Activated B cell treated with CpG ODN at 0.5 μM for 24 hours (primary cell): Measurements from ENCODE around the gene TWF2. TPM values are rescaled to one million over a fixed set of nuclear protein-coding genes. Genes with fewer than 3 reads are reported as not detected.

Experiments used
- ATAC-seq: fragments of 200-7000 bp; cut with Tn5 transposase; one replicate; pipeline ENCODE4 v1.10.0; 2021; ENCODE audit warnings: low read depth, mild to moderate bottlenecking, moderate library complexity
- CTCF ChIA-PET: fragments of 350-600 bp; sonication (Branson Sonifier 250); formaldehyde crosslinking; loops from one replicate; lab custom pipeline; 2021; ENCODE audit warnings: antibody characterized with exemption; lab: Charles Lee
- POLR2A ChIA-PET: fragments of 350-600 bp; sonication (Branson Sonifier 250); formaldehyde crosslinking; loops from one replicate; lab custom pipeline; 2021; ENCODE audit warnings: antibody characterized with exemption; lab: Charles Lee
- DNase-seq: peaks from one replicate; pipeline ENCODE4 v3.0.0; 2022
- H3K27ac Mint-ChIP-seq: one replicate; pipeline ENCODE4 v1.8.0; 2020; ENCODE audit warnings: mixed read lengths
- H3K27me3 Mint-ChIP-seq: one replicate; pipeline ENCODE4 v1.8.0; 2021; ENCODE audit warnings: mixed read lengths
- H3K36me3 Mint-ChIP-seq: one replicate; pipeline ENCODE4 v1.8.0; 2021; ENCODE audit warnings: low read depth, mixed read lengths
- H3K4me1 Mint-ChIP-seq: one replicate; pipeline ENCODE4 v1.8.0; 2021; ENCODE audit warnings: mixed read lengths
- H3K4me3 Mint-ChIP-seq: one replicate; pipeline ENCODE4 v1.8.0; 2020; ENCODE audit warnings: mild to moderate bottlenecking, mixed read lengths
- H3K9me3 Mint-ChIP-seq: one replicate; pipeline ENCODE4 v1.8.0; 2020; ENCODE audit warnings: mixed read lengths
- CTCF ChIP-seq: fragments of 200-600 bp; IDR thresholded peaks from one replicate; pipeline ENCODE4 v1.8.0; 2022; ENCODE audit warnings: antibody characterized with exemption, mild to moderate bottlenecking
- intact Hi-C: fragments of 100-400 bp; cut with micrococcal nuclease; formaldehyde crosslinking; loops from one replicate; pipeline ENCODE4 v1.15.1; 2024
- total RNA-seq: library from RNA; stranded (reverse); gene quantifications from 2 replicates; pipeline ENCODE4 v1.2.3, GENCODE V29; 2022

TWF2 gene
- total RNA-seq, 1 donor from 2014 or later: 74.1 TPM

- DNase-seq (no peak), ATAC-seq (no peak)
- Mint-ChIP-seq H3K27me3 (no peaks in the 10 kb centered on the region), H3K4me3 (no peak overlapping the region), H3K9me3 (no peaks in the 10 kb centered on the region), H3K27ac (peak overlapping the region; percentile 62), H3K36me3 (peaks cover 58% of the 10 kb centered on the region), H3K4me1 (peaks cover 52% of the 10 kb centered on the region)
- ChIA-PET CTCF (interaction anchor here (1.2 to 1.6 kb wide), 2 partner anchors 9 to 15 kb away, joined by 4 read pairs; partner anchors contain the start of gene TLR9), POLR2A (interaction anchor here (0.6 to 1.4 kb wide), 4 partner anchors 9 to 62 kb away, joined by 3 to 6 read pairs (median 4); partner anchors contain the start of genes TWF2 and WDR82)
- intact Hi-C loops: no loop called here
- TF ChIP-seq CTCF: no peak
These were observed 22.2 kb downstream of the TWF2 start for GRCh38 chr3:52216585-52217408.

GRCh38 chr3:52215351-52215750, 23.6 kb downstream of the TWF2 start:
- Mint-ChIP-seq H3K27ac (no peak overlapping the region), H3K9me3 (no peaks in the 10 kb centered on the region), H3K27me3 (no peaks in the 10 kb centered on the region), H3K36me3 (peaks cover 60% of the 10 kb centered on the region), H3K4me3 (no peak overlapping the region), H3K4me1 (peaks cover 40% of the 10 kb centered on the region)
- no peak for ATAC-seq
- no peak for TF ChIP-seq CTCF
- ChIA-PET POLR2A (no interaction called here), CTCF (no interaction called here)
- no peak for DNase-seq
- intact Hi-C loops: no loop called here

GRCh38 chr3:52213901-52214300, 25.1 kb downstream of the TWF2 start:
- CTCF ChIA-PET: no interaction called here
- no peak overlapping the region for H3K4me3 Mint-ChIP-seq
- no peaks in the 10 kb centered on the region for H3K9me3 Mint-ChIP-seq
- no peak for DNase-seq
- TF ChIP-seq CTCF: no peak
- intact Hi-C loops: no loop called here
- H3K27ac Mint-ChIP-seq: no peak overlapping the region
- H3K36me3 Mint-ChIP-seq: peaks cover 74% of the 10 kb centered on the region
- no peak for ATAC-seq
- H3K4me1 Mint-ChIP-seq: peaks cover 27% of the 10 kb centered on the region
- no peaks in the 10 kb centered on the region for H3K27me3 Mint-ChIP-seq
- POLR2A ChIA-PET: no interaction called here

- Mint-ChIP-seq H3K27ac (no peak overlapping the region), H3K4me3 (no peak overlapping the region), H3K4me1 (peaks cover 18% of the 10 kb centered on the region), H3K27me3 (no peaks in the 10 kb centered on the region), H3K9me3 (no peaks in the 10 kb centered on the region), H3K36me3 (peaks cover 83% of the 10 kb centered on the region)
- TF ChIP-seq CTCF: no peak
- POLR2A ChIA-PET: interaction anchor here (0.7 kb wide), 1 partner anchor 10 kb away, joined by 3 read pairs; no protein-coding TSS in a partner anchor
- CTCF ChIA-PET: no interaction called here
- DNase-seq (no peak), ATAC-seq (no peak)
- intact Hi-C loops: no loop called here
These were observed 26.0 kb downstream of the TWF2 start for GRCh38 chr3:52213005-52213404.

- H3K27me3 Mint-ChIP-seq: no peaks in the 10 kb centered on the region
- DNase-seq: no peak
- H3K4me1 Mint-ChIP-seq: peaks cover 2% of the 10 kb centered on the region
- no peak for ATAC-seq
- no peak overlapping the region for H3K4me3 Mint-ChIP-seq
- intact Hi-C loops: no loop called here
- no peak for TF ChIP-seq CTCF
- POLR2A ChIA-PET: interaction anchor here (0.6 kb wide), 1 partner anchor 1076 kb away, joined by 3 read pairs; no protein-coding TSS in a partner anchor
- peaks cover 90% of the 10 kb centered on the region for H3K36me3 Mint-ChIP-seq
- CTCF ChIA-PET: interaction anchor here (1.2 kb wide), 1 partner anchor 10 kb away, joined by 6 read pairs; no protein-coding TSS in a partner anchor
- H3K9me3 Mint-ChIP-seq: no peaks in the 10 kb centered on the region
- H3K27ac Mint-ChIP-seq: no peak overlapping the region
These were observed 27.6 kb downstream of the TWF2 start for GRCh38 chr3:52211268-52211891.
